Neural progenitor cell (in vitro differentiated cells): ENCODE results near the gene KASH5. TPM values are rescaled to one million over a fixed set of nuclear protein-coding genes. Genes with fewer than 3 reads are reported as not detected.

Experiments used
- DNase-seq: peaks from one replicate; pipeline ENCODE4 v3.0.0-alpha.2; 2016; ENCODE audit warnings: low spot score
- H2AFZ ChIP-seq: fragments of 200-600 bp; sonication (generic); replicated peaks from 2 replicates; pipeline ENCODE4 v1.6.1; 2016; ENCODE audit warnings: antibody characterized with exemption
- H3F3A ChIP-seq: fragments of 200-600 bp; sonication (generic); 2 replicates; pipeline ENCODE4 v1.6.1; 2016; ENCODE audit warnings: antibody characterized with exemption, low read depth
- H3K27ac ChIP-seq: fragments of 200-600 bp; sonication (generic); 2 replicates; pipeline ENCODE4 v1.5.1; 2016; ENCODE audit warnings: mild to moderate bottlenecking
- H3K27me3 ChIP-seq: fragments of 200-600 bp; sonication (generic); 2 replicates; pipeline ENCODE4 v1.6.1; 2016; ENCODE audit warnings: mild to moderate bottlenecking, moderate library complexity
- H3K36me3 ChIP-seq: fragments of 200-600 bp; sonication (generic); 2 replicates; pipeline ENCODE4 v1.5.1; 2016
- H3K4me1 ChIP-seq: fragments of 200-600 bp; sonication (generic); 2 replicates; pipeline ENCODE4 v1.6.1; 2016; ENCODE audit warnings: mixed run types
- H3K4me2 ChIP-seq: fragments of 200-600 bp; sonication (generic); 2 replicates; pipeline ENCODE4 v1.6.1; 2016
- H3K4me3 ChIP-seq: fragments of 200-600 bp; sonication (generic); 2 replicates; pipeline ENCODE4 v1.5.1; 2016
- H3K79me2 ChIP-seq: fragments of 200-600 bp; sonication (generic); 2 replicates; pipeline ENCODE4 v1.6.1; 2016; ENCODE audit warnings: low read depth
- H3K9ac ChIP-seq: fragments of 200-600 bp; sonication (generic); 2 replicates; pipeline ENCODE4 v1.6.1; 2016
- H3K9me3 ChIP-seq: fragments of 200-600 bp; sonication (generic); 2 replicates; pipeline ENCODE4 v1.5.1; 2016; ENCODE audit warnings: low read depth
- H4K20me1 ChIP-seq: fragments of 200-600 bp; sonication (generic); 2 replicates; pipeline ENCODE4 v1.6.1; 2016; ENCODE audit warnings: low read depth
- H3K27ac Mint-ChIP-seq: 3 replicates; pipeline ENCODE4 v1.8.0; 2021; ENCODE audit warnings: mixed read lengths
- H3K27me3 Mint-ChIP-seq: 2 replicates; pipeline ENCODE4 v1.8.0; 2022; ENCODE audit warnings: low read depth, mild to moderate bottlenecking, inconsistent platforms, moderate library complexity, mixed read lengths; ENCODE audit not compliant: insufficient read depth
- H3K36me3 Mint-ChIP-seq: 3 replicates; pipeline ENCODE4 v1.8.0; 2021; ENCODE audit warnings: mixed read lengths
- H3K4me1 Mint-ChIP-seq: 3 replicates; pipeline ENCODE4 v1.8.0; 2021; ENCODE audit warnings: mixed read lengths
- H3K4me3 Mint-ChIP-seq: 3 replicates; pipeline ENCODE4 v1.8.0; 2021; ENCODE audit warnings: mild to moderate bottlenecking, moderate library complexity, mixed read lengths
- H3K9me3 Mint-ChIP-seq: 3 replicates; pipeline ENCODE4 v1.8.0; 2020; ENCODE audit warnings: mixed read lengths
- EZH2 ChIP-seq: fragments of 200-600 bp; sonication (generic); IDR thresholded peaks from 2 replicates; pipeline ENCODE4 v1.6.1; 2017; ENCODE audit warnings: antibody characterized with exemption, mild to moderate bottlenecking, moderate library complexity
- EZH2phosphoT487 ChIP-seq: fragments of 200-600 bp; sonication (generic); IDR thresholded peaks from 2 replicates; pipeline ENCODE4 v1.6.1; 2017; ENCODE audit warnings: antibody characterized with exemption
- total RNA-seq: library from RNA; depleted of rRNA; stranded (reverse); fragments of >200 nt; gene quantifications from 2 replicates; pipeline ENCODE4 v1.2.3, GENCODE V29; 2015; ENCODE audit warnings: low replicate concordance
- TF ChIP-seq, protein P1 (sequence below): fragments of 200-600 bp; sonication (generic); IDR thresholded peaks from 2 replicates; pipeline ENCODE4 v1.5.1; 2017; ENCODE audit warnings: antibody characterized with exemption, mild to moderate bottlenecking

KASH5 gene
- total RNA-seq, 1 donor from 2014 or later: not detected

DNA sequence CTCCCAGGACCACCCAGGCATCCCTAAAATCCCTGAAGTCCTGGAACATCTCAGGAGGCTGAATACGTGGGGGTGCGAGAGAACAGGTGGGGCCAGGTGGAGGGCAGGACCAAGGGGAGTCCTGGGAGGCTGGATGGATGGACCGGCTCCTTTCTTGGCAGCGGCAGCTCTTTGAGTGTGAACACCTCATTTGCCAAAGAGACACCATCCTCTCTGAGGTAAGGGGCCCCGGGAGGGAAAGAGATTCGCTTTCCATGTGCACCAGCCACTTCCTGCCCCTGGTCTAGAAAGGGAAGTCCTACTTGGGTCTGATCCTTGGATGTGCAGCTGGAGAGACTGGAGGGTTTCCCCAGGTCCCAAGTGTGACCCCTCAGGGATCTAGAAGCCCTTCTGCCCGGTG, 19.0 kb downstream of the KASH5 start:
- no peaks in the 10 kb centered on the region for H3K9me3 ChIP-seq
- no peak overlapping the region for H3K4me3 ChIP-seq
- Mint-ChIP-seq H3K9me3 (no peaks in the 10 kb centered on the region), H3K27me3 (peaks cover 14% of the 10 kb centered on the region), H3K27ac (no peak overlapping the region), H3K36me3 (no peaks in the 10 kb centered on the region), H3K4me1 (peaks cover 36% of the 10 kb centered on the region), H3K4me3 (no peak overlapping the region)
- H3K4me1 ChIP-seq: peaks cover 32% of the 10 kb centered on the region
- H2AFZ ChIP-seq: no peak overlapping the region
- H3K36me3 ChIP-seq: no peaks in the 10 kb centered on the region
- no peaks in the 10 kb centered on the region for H3K79me2 ChIP-seq
- no peak overlapping the region for H3K27ac ChIP-seq
- H3K4me2 ChIP-seq: no peak overlapping the region
- no peak for TF ChIP-seq EZH2phosphoT487
- TF ChIP-seq, protein P1, sequence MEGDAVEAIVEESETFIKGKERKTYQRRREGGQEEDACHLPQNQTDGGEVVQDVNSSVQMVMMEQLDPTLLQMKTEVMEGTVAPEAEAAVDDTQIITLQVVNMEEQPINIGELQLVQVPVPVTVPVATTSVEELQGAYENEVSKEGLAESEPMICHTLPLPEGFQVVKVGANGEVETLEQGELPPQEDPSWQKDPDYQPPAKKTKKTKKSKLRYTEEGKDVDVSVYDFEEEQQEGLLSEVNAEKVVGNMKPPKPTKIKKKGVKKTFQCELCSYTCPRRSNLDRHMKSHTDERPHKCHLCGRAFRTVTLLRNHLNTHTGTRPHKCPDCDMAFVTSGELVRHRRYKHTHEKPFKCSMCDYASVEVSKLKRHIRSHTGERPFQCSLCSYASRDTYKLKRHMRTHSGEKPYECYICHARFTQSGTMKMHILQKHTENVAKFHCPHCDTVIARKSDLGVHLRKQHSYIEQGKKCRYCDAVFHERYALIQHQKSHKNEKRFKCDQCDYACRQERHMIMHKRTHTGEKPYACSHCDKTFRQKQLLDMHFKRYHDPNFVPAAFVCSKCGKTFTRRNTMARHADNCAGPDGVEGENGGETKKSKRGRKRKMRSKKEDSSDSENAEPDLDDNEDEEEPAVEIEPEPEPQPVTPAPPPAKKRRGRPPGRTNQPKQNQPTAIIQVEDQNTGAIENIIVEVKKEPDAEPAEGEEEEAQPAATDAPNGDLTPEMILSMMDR: no peak
- TF ChIP-seq EZH2: no peak
- H3F3A ChIP-seq: peaks cover 31% of the 10 kb centered on the region
- no peaks in the 10 kb centered on the region for H3K27me3 ChIP-seq
- DNase-seq: no peak
- H3K9ac ChIP-seq: no peak overlapping the region
- H4K20me1 ChIP-seq: no peaks in the 10 kb centered on the region

DNA sequence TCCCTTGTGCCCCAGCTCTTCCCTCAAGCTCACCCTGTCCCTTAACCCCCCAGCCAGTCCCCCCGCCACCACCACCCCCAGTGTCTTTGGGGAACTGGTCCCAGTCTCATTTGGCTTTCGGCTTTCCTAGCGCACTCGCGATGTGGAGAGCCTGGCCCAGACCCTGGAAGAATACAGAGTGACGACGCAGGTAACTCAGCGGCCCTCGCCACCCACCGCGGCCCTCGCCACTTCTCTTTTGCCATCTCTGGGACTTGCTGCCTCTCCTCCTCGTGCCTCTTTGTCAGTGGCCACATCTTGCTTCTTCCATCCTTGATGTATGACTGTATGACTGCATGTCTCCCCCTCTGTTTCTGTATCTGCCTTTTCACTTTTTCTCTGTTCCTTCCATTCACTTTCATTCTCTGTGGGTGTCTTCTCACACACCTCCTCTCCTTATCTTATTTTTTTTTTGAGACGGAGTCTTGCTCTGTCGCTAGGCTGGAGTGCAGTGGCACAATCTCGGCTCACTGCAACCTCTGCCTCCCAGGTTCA, 19.5 kb downstream of the KASH5 start:
- Mint-ChIP-seq H3K36me3 (no peaks in the 10 kb centered on the region), H3K27me3 (peaks cover 14% of the 10 kb centered on the region), H3K4me3 (no peak overlapping the region), H3K4me1 (peaks cover 36% of the 10 kb centered on the region), H3K27ac (peak overlapping the region; percentile 0), H3K9me3 (no peaks in the 10 kb centered on the region)
- Histone ChIP-seq H3K4me3 (no peak overlapping the region), H3K4me1 (peaks cover 31% of the 10 kb centered on the region), H3K4me2 (no peak overlapping the region), H3F3A (peaks cover 26% of the 10 kb centered on the region), H3K27me3 (no peaks in the 10 kb centered on the region), H3K9me3 (no peaks in the 10 kb centered on the region), H3K27ac (no peak overlapping the region), H3K9ac (no peak overlapping the region), H3K36me3 (no peaks in the 10 kb centered on the region), H2AFZ (no peak overlapping the region), H3K79me2 (no peaks in the 10 kb centered on the region), H4K20me1 (no peaks in the 10 kb centered on the region)
- TF ChIP-seq EZH2phosphoT487: no peak
- TF ChIP-seq EZH2: no peak
- TF ChIP-seq, protein P1: no peak
- DNase-seq: no peak

DNA sequence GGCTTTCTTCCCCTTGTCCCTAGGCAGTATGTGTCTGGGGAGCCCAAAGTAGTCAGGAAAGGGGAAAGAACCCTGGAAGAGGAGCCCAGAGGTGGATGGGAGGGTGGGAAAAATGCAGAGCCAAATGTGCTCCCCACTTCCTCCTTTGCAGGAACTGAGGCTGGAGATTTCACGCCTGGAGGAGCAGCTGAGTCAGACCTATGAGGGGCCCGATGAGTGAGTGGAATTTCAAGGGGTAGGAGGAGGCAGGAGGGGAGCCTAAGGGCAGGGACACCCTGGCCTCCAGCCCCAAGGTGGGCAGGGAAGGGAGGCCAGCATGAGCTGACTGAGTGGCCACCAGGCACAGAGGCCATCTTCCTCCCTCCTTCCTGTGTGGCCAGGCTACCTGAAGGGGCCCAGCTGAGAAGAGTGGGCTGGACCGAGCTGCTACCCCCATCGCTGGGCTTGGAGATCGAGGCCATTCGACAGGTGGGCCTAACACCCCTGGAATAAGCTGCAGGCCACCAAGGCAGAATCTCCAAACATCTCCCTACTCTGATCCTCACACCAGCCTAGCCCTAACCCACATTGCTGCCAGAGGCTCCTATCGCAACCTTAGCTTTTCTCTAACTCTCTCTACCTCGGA, 20.9 kb downstream of the KASH5 start:
- Histone ChIP-seq H2AFZ (no peak overlapping the region), H3K27ac (no peak overlapping the region), H4K20me1 (no peaks in the 10 kb centered on the region), H3K4me2 (no peak overlapping the region), H3K4me1 (peaks cover 28% of the 10 kb centered on the region), H3K36me3 (no peaks in the 10 kb centered on the region), H3K9ac (no peak overlapping the region), H3K4me3 (no peak overlapping the region), H3K27me3 (no peaks in the 10 kb centered on the region), H3K79me2 (no peaks in the 10 kb centered on the region), H3K9me3 (no peaks in the 10 kb centered on the region), H3F3A (peaks cover 12% of the 10 kb centered on the region)
- Mint-ChIP-seq H3K27me3 (peaks cover 15% of the 10 kb centered on the region), H3K4me1 (peaks cover 30% of the 10 kb centered on the region), H3K36me3 (no peaks in the 10 kb centered on the region), H3K27ac (peak overlapping the region; percentile 67), H3K4me3 (no peak overlapping the region), H3K9me3 (no peaks in the 10 kb centered on the region)
- TF ChIP-seq, protein P1: no peak
- TF ChIP-seq EZH2phosphoT487 (no peak), EZH2 (no peak)
- no peak for DNase-seq
